ENCODE data around the gene MRPL58.

GRCh38 chr17:74981318-74981978 lies 31.0 kb upstream of the MRPL58 start:
- no peak for TF ChIP-seq EZH2phosphoT487 (IDR thresholded peaks at IDR 0.05)
- TF ChIP-seq CTCF (IDR thresholded peaks at IDR 0.05), result no peak
